GM12878 (cell line): Measurements from ENCODE around the gene MCM3AP.

Source experiments
- NRF1 ChIP-seq: conservative IDR thresholded peaks from 2 replicates; pipeline ENCODE4 v1.6.1; 2011; ENCODE audit warnings: mild to moderate bottlenecking, low read depth, low read length, improper control_type of control experiment
- PAX5 ChIP-seq: IDR thresholded peaks from 2 replicates; pipeline ENCODE4 v1.6.1; 2011; ENCODE audit warnings: low read depth, low read length, borderline replicate concordance

DNA sequence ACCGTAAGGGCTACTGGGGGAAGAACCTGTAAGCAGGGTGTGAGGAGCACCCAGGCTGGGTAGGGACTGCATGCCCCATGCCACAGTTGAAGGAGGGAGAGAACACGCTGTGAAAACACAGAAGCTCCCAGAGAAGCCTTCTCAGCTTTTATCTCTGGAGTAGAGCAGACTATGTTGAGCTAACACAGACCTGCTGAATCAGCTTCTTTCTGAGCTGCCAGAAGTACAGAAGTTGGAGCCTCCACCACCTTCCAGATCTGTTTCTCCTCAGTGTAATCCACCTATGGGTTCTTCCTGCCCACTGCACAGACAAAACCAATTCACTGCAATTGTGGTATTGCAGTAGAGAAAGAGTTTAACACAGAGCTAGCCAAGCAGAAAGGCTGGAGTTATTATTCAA, 6.2 kb upstream of the MCM3AP start:
- TF ChIP-seq PAX5: no peak
- no peak for TF ChIP-seq NRF1
